Measurements from ENCODE around the gene ANO10. TPM values are rescaled to one million over a fixed set of nuclear protein-coding genes. Genes with fewer than 3 reads are reported as not detected.

Gene ANO10
- polyA plus RNA-seq, 1 donor from 2014 or later: 11.1 TPM

DNA sequence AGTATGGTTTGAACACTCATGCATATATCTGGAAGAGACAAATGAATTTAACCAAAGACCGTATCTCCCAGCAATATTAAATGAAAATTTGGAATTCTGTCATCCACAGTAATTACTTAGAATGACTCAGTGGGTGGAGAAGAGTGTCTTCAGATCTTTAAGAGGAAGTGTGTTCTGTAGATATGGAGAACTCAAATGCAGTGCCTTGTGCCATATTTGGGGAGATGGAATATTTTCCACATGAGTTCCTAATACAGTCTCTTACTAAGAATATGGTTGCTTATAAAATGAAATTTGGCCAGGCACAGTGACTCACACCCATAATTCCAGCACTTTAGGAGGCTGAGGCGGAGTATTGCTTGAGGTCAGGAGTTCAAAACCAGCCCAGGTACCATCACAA, 40.5 kb downstream of the ANO10 start:
- Histone ChIP-seq H3K79me2 (replicated peaks; ENCODE audit: insufficient read depth, low read length) (no peaks in the 10 kb centered on the region), H3K9me2 (ENCODE audit: insufficient read depth, low read length) (no peaks in the 10 kb centered on the region), H2AFZ (ENCODE audit: low read depth, low read length) (no peak overlapping the region), H3K4me3 (ENCODE audit: low read length) (no peak overlapping the region), H3K27ac (ENCODE audit: low read length) (no peak overlapping the region), H3K27me3 (ENCODE audit: insufficient read depth, low read depth, low read length) (no peaks in the 10 kb centered on the region), H3K9ac (ENCODE audit: low read length) (no peak overlapping the region), H3F3A (ENCODE audit: insufficient read depth, low read length, poor library complexity, severe bottlenecking) (no peaks in the 10 kb centered on the region), H3K9me3 (ENCODE audit: low read length) (no peaks in the 10 kb centered on the region), H3K4me2 (ENCODE audit: low read length) (no peak overlapping the region), H3K36me3 (ENCODE audit: insufficient read depth, low read length) (peaks cover 6% of the 10 kb centered on the region), H4K20me1 (ENCODE audit: insufficient read depth) (no peaks in the 10 kb centered on the region)
- TF ChIP-seq SMC3 (conservative IDR thresholded peaks at IDR 0.05; ENCODE audit: poor library complexity): no peak
- TF ChIP-seq TAF1 (IDR thresholded peaks at IDR 0.05; ENCODE audit: low read depth): no peak
- no peak for TF ChIP-seq EZH2 (IDR thresholded peaks at IDR 0.05; ENCODE audit: borderline replicate concordance, insufficient read depth, low read length, poor library complexity, severe bottlenecking)
- no peak for TF ChIP-seq MXI1 (conservative IDR thresholded peaks at IDR 0.05; ENCODE audit: poor library complexity, severe bottlenecking)
- no peak for TF ChIP-seq EP300 (conservative IDR thresholded peaks at IDR 0.05; ENCODE audit: poor library complexity, severe bottlenecking)
- TF ChIP-seq POLR2AphosphoS5 (IDR thresholded peaks at IDR 0.05): no peak
- no peak for TF ChIP-seq REST (IDR thresholded peaks at IDR 0.05; ENCODE audit: borderline replicate concordance)
- no peak for TF ChIP-seq RAD21 (conservative IDR thresholded peaks at IDR 0.05)
- TF ChIP-seq, protein P1, sequence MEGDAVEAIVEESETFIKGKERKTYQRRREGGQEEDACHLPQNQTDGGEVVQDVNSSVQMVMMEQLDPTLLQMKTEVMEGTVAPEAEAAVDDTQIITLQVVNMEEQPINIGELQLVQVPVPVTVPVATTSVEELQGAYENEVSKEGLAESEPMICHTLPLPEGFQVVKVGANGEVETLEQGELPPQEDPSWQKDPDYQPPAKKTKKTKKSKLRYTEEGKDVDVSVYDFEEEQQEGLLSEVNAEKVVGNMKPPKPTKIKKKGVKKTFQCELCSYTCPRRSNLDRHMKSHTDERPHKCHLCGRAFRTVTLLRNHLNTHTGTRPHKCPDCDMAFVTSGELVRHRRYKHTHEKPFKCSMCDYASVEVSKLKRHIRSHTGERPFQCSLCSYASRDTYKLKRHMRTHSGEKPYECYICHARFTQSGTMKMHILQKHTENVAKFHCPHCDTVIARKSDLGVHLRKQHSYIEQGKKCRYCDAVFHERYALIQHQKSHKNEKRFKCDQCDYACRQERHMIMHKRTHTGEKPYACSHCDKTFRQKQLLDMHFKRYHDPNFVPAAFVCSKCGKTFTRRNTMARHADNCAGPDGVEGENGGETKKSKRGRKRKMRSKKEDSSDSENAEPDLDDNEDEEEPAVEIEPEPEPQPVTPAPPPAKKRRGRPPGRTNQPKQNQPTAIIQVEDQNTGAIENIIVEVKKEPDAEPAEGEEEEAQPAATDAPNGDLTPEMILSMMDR (IDR thresholded peaks at IDR 0.05; ENCODE audit: poor library complexity, severe bottlenecking): no peak

DNA sequence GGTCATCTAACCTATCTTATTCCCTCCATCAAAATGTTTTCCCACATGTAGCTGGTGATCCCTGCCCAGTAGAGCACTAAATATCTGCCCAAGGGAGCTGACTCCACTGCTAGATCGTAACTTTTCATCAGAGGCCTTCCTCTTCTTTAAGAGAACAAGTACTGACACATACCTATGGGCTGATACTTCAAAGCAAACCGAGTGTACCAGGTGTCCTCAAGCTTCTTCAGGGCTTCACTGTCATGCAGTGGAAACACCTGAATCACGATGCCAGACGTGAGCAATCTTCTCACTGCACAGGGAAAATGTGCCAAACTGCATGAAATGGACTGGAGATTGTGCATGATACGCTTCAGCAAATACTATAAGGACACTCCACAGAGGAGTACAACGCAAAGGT, 41.6 kb downstream of the ANO10 start:
- no peaks in the 10 kb centered on the region for H4K20me1 ChIP-seq (ENCODE audit: insufficient read depth)
- no peaks in the 10 kb centered on the region for H3K79me2 ChIP-seq (replicated peaks; ENCODE audit: insufficient read depth, low read length)
- H3K9ac ChIP-seq (ENCODE audit: low read length): no peak overlapping the region
- H3K27ac ChIP-seq (ENCODE audit: low read length): no peak overlapping the region
- H3K9me3 ChIP-seq (ENCODE audit: low read length): no peaks in the 10 kb centered on the region
- H3K9me2 ChIP-seq (ENCODE audit: insufficient read depth, low read length): no peaks in the 10 kb centered on the region
- no peaks in the 10 kb centered on the region for H3F3A ChIP-seq (ENCODE audit: insufficient read depth, low read length, poor library complexity, severe bottlenecking)
- H3K36me3 ChIP-seq (ENCODE audit: insufficient read depth, low read length): peaks cover 6% of the 10 kb centered on the region
- H3K27me3 ChIP-seq (ENCODE audit: insufficient read depth, low read depth, low read length): no peaks in the 10 kb centered on the region
- H2AFZ ChIP-seq (ENCODE audit: low read depth, low read length): no peak overlapping the region
- H3K4me3 ChIP-seq (ENCODE audit: low read length): no peak overlapping the region
- TF ChIP-seq TAF1 (IDR thresholded peaks at IDR 0.05; ENCODE audit: low read depth) (no peak), REST (IDR thresholded peaks at IDR 0.05; ENCODE audit: borderline replicate concordance) (no peak), SMC3 (conservative IDR thresholded peaks at IDR 0.05; ENCODE audit: poor library complexity) (no peak), POLR2AphosphoS5 (IDR thresholded peaks at IDR 0.05) (no peak)
- no peak overlapping the region for H3K4me2 ChIP-seq (ENCODE audit: low read length)

All from neural cell (in vitro differentiated cells).